Heart left ventricle (tissue), 16 donors: ENCODE results near the gene AHDC1. TPM values are rescaled to one million over a fixed set of nuclear protein-coding genes. Genes with fewer than 3 reads are reported as not detected.

ENCODE experiments used
- ATAC-seq, 4 donors: fragments of 200-7000 bp; cut with Tn5 transposase; one replicate each; pipeline ENCODE4 v1.9.1; 2020 to 2022; ENCODE audit warnings: moderate library complexity in 4 of 4, mild to moderate bottlenecking in 3 of 4, moderate number of reproducible peaks in 1 of 4
- DNase-seq, 5 donors: peaks; one replicate each; pipeline ENCODE4 v3.0.0-alpha.2; 2020
- H3K27ac ChIP-seq, 12 donors: fragments of 200-600 bp; sonication (generic) in 4 of 12; one replicate each; pipeline versions ENCODE4 v1.5.0 to v1.8.0; 2016 to 2022; ENCODE audit warnings: mild to moderate bottlenecking in 2 of 12
- H3K27me3 ChIP-seq, 9 donors: fragments of 200-600 bp; sonication (generic) in 2 of 9; one replicate each; pipeline versions ENCODE4 v1.5.1 to v1.8.0; 2016 to 2022; ENCODE audit warnings: mild to moderate bottlenecking in 3 of 9
- H3K36me3 ChIP-seq, 9 donors: fragments of 200-600 bp; sonication (generic) in 2 of 9; one replicate each; pipeline versions ENCODE4 v1.5.0 to v1.8.0; 2018 to 2022; ENCODE audit warnings: mild to moderate bottlenecking in 2 of 9
- H3K4me1 ChIP-seq, 12 donors: fragments of 200-600 bp; sonication (generic) in 4 of 12; one replicate each; pipeline versions ENCODE4 v1.5.0 to v1.8.0; 2016 to 2022; ENCODE audit warnings: mild to moderate bottlenecking in 3 of 12
- H3K4me3 ChIP-seq, 12 donors: fragments of 200-600 bp; sonication (generic) in 4 of 12; one replicate each; pipeline versions ENCODE4 v1.5.0 to v1.8.0; 2017 to 2022; ENCODE audit warnings: mild to moderate bottlenecking in 9 of 12, moderate library complexity in 4 of 12
- H3K9me3 ChIP-seq, 12 donors: fragments of 200-600 bp; sonication (generic) in 4 of 12; one replicate each; pipeline versions ENCODE4 v1.5.0 to v1.8.0; 2016 to 2022; ENCODE audit warnings: mild to moderate bottlenecking in 1 of 12
- CTCF ChIP-seq, 12 donors: fragments of 200-600 bp; sonication (generic) in 4 of 12; IDR thresholded peaks; one replicate each; pipeline versions ENCODE4 v1.5.0 to v1.8.0; 2018 to 2022; ENCODE audit warnings: antibody characterized with exemption in 12 of 12, mild to moderate bottlenecking in 5 of 12
- POLR2A ChIP-seq, 2 donors: fragments of 450-650 bp; IDR thresholded peaks; one replicate each; pipeline ENCODE4 v1.6.1; 2017; ENCODE audit warnings: antibody characterized with exemption in 2 of 2, mild to moderate bottlenecking in 2 of 2, moderate library complexity in 2 of 2
- WGBS, 4 donors: extraction: QIAGEN DNeasy Blood & Tissue Kit in 2 of 4; methylation state at CpG; one replicate each; pipeline versions ENCODE4 v1.1.5 to v1.1.7; 2013 to 2018; 5-methylcytosine and 5-hydroxymethylcytosine counted together
- intact Hi-C, 10 donors: fragments of 100-400 bp; cut with DNase I; formaldehyde crosslinking; loops; one replicate each; pipeline versions ENCODE4 v1.11.1 to v1.14.2; 2022
- polyA plus RNA-seq, 2 donors: library from polyadenylated mRNA; stranded (reverse); fragments of 200-250 nt; gene quantifications; one replicate each; pipeline ENCODE4 v1.2.3, GENCODE V29; 2013
- total RNA-seq, 9 donors: library from RNA; depleted of rRNA in 2 of 9; stranded (reverse); fragments of >200 nt in 2 of 9; fragmentation: NEBNext Ultra II Directional in 3 of 9; extraction: Animal tissue kit (Norgen Biotek cat#: 25700) in 3 of 9; gene quantifications; one replicate each; pipeline versions ENCODE4 v1.1.0 to v1.2.4, GENCODE V29; 2016 to 2023
- donor health status: ischemic (EF 13 %, LVEDD 7.1; RV severe dilation, severe dysfunction).
- donor health status: healthy with polysubstance abuse.
- donor health status: DM: no; HTN: yes; CAD: no.
- donor health status: DM: no; HTN: no; CAD: no.
- donor health status: ischemic (EF 25% LVEDD 6.9; RV normal size, moderate dysfunction).
- donor health status: ischemic (EF 25% LVEDD 5.7; RV mildly dilated, moderate dysfunction).
- donor health status: healthy.
- donor health status: DM: yes; HTN: yes; CAD: no.
- donor health status: ischemic (EF 35%, LVEDD 5.7; RV mildly dilated, moderate dysfunction).
- donor health status: nonischemic (EF 11% LVEDD 7.7; RV severe dilation, severe dysfunction).
- donor health status: DM: yes; HTN: yes; CAD: no.
- donor health status: PGD.
- donor health status: ischemic (EF 29% LVEDD 5.4; RV normal size, mild dysfunction).
- donor health status: nonischemic (EF 23%, LVEDD 6.1; RV moderate dilation, normal function).

The AHDC1 gene
- total and polyA plus RNA-seq, 11 donors, result 25.8 to 50.2 (median 42.1) TPM

DNA sequence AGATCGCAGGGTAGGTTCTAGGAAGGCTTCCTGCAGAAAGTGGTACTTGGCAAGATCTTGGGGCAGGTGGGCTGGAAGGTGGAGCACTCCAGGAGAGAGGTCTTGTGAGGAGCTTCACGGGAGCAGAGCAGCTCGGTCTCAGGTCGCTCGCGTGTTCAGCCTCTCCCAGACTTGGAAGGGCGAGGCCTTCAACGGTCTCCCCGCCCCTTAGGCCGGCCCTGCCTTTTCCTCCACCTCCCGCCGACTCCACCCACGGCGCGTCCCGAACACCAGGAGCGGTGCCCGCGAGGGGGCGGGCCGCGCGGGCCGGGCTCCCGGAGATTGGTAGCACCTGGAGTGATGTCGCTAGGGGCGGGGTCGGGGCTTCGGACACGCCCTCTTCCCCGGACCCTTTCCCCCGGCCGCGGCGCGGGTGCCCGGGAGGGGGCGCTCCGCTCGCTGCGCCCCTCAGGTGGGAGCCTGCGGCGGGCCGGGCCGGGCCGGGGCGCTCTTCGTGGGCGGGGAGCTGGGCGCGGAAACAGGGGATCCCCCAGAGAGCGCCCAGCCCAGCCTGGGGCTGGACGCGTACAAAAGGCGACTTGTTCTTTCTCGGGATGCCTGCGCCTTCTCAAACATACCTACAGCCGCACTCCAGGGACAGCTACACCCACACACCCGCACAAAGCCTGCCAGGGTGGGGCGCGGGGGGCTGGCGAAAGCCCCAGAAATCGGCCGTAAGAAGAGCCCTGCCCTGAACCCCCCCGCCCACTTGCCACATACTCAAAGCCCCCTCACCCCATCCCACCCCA is 35.5 kb downstream of the AHDC1 start:
- peak; percentile 95 to 97 (median 96) for DNase-seq
- peak; percentile 71 to 86 (median 80) for ATAC-seq
- Histone ChIP-seq H3K4me3 (peak overlapping the region in 10 of 12 donors; percentile 6 to 50 (median 42)), H3K27me3 (no peaks in the 10 kb centered on the region), H3K4me1 (peaks cover 40 to 100% (median 96%) of the 10 kb centered on the region in 12 donors), H3K27ac (peak overlapping the region; percentile 43 to 99 (median 94)), H3K9me3 (no peaks in the 10 kb centered on the region), H3K36me3 (no peaks in the 10 kb centered on the region)
- TF ChIP-seq CTCF (IDR thresholded peaks at IDR 0.05), result peak; percentile 58 to 90 (median 77)
- TF ChIP-seq POLR2A (IDR thresholded peaks at IDR 0.05), result peak in 1 of 2 donors; percentile 59
- WGBS, 4 donors, result 3 to 7% (median 4%) methylated on average over 33 to 65 of the region's 65 CpGs
- intact Hi-C loops, result loop anchor here in 2 of 10 donors (2.0 to 5.0 kb wide), 2 partner anchors 34 to 41 kb away; no protein-coding TSS in a partner anchor

DNA sequence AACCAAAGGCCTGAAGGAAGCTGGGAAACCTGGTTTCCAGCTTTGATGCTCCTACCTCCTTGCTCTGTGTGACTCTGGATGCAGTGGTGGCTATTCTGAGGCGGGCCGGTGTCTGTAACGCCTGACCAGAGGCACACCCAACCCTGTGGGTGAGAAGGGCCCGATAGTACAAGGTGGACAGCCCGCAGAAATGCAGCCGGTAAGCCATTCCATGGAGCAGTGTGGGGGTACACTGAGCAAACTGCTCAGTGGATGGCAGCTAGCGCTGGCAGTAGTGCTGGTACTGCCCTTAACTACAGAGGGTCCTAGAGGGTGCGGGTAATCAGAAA is 36.0 kb downstream of the AHDC1 start:
- H3K4me3 ChIP-seq, result peak overlapping the region in 8 of 12 donors; percentile 35 to 50 (median 42)
- intact Hi-C loops, result loop anchor here in 2 of 10 donors (2.0 to 5.0 kb wide), 2 partner anchors 35 to 41 kb away; no protein-coding TSS in a partner anchor
- no peaks in the 10 kb centered on the region for H3K27me3 ChIP-seq
- TF ChIP-seq POLR2A (IDR thresholded peaks at IDR 0.05), result no peak
- whole genome bisulfite sequencing, 4 donors, result 55 to 72% (median 69%) methylated on average over 5 to 8 of the region's 8 CpGs
- no peaks in the 10 kb centered on the region for H3K36me3 ChIP-seq
- DNase-seq, result no peak
- peaks cover 34 to 100% (median 95%) of the 10 kb centered on the region in 12 donors for H3K4me1 ChIP-seq
- H3K9me3 ChIP-seq, result no peaks in the 10 kb centered on the region
- H3K27ac ChIP-seq, result peak overlapping the region in 11 of 12 donors; percentile 24 to 99 (median 94)
- no peak for ATAC-seq

- no peaks in the 10 kb centered on the region for H3K36me3 ChIP-seq
- WGBS, 4 donors, result 56 to 67% (median 58%) methylated on average over 10 to 15 of the region's 15 CpGs
- DNase-seq (no peak), ATAC-seq (no peak)
- intact Hi-C loops, result loop anchor here in 1 of 10 donors (5.0 kb wide), 1 partner anchor 40 kb away; no protein-coding TSS in a partner anchor
- H3K4me1 ChIP-seq, result peaks cover 32 to 100% (median 95%) of the 10 kb centered on the region in 12 donors
- peak overlapping the region in 11 of 12 donors; percentile 40 to 99 (median 94) for H3K27ac ChIP-seq
- no peaks in the 10 kb centered on the region for H3K27me3 ChIP-seq
- no peak for TF ChIP-seq POLR2A (IDR thresholded peaks at IDR 0.05)
- no peak for TF ChIP-seq CTCF (IDR thresholded peaks at IDR 0.05)
- H3K4me3 ChIP-seq, result no peak overlapping the region
- no peaks in the 10 kb centered on the region for H3K9me3 ChIP-seq
Measured at GRCh38 chr1:27567146-27567526, 36.8 kb downstream of the AHDC1 start.

DNA sequence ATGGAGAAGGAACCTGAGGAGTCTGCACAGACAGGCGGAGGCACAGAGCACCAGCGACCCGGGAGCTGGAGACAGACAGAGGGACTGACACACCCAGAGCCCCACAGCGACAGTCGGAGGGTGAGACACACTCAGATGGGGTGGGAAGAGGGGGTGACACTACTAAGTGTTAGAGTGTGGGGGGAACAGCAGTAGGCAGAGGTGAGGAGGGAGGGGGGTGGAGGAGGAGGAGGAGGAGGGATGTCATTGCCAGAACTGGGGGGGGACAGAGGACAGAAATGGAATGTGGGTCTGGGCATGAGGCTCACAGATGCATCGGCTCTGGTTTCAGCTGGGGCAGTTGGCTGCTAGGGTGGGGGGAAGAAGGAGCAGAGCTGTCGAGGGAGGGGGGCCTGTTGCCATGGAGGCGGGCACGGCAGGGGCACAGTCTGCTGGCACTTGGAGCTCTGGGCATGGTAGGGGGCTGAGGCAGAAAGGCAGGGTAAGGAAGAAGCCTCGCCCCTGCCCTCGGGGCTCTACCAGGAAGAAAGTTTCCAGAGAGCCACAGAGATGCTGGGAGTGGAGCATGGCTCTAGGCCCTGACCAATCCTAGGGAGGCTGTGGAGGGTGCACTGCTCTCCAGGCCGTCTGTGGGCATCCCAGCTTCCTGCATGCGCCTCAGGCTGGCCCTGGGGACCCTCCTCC is 37.3 kb downstream of the AHDC1 start:
- Histone ChIP-seq H3K27ac (peak overlapping the region in 11 of 12 donors; percentile 82 to 99 (median 94)), H3K36me3 (no peaks in the 10 kb centered on the region), H3K4me1 (peaks cover 29 to 100% (median 95%) of the 10 kb centered on the region in 12 donors), H3K9me3 (no peaks in the 10 kb centered on the region), H3K4me3 (no peak overlapping the region), H3K27me3 (no peaks in the 10 kb centered on the region)
- 40 to 52% (median 45%) methylated on average over 10 to 13 of the region's 13 CpGs for WGBS, 4 donors
- TF ChIP-seq CTCF (IDR thresholded peaks at IDR 0.05), result no peak
- TF ChIP-seq POLR2A (IDR thresholded peaks at IDR 0.05), result no peak
- intact Hi-C loops, result loop anchor here in 1 of 10 donors (5.0 kb wide), 1 partner anchor 39 kb away; no protein-coding TSS in a partner anchor
- DNase-seq (no peak), ATAC-seq (no peak)
